SK-N-MC (cell line): ENCODE measurements around the gene UBAC2.

ENCODE experiments used
- DNase-seq: peaks from one replicate; pipeline ENCODE4 v3.0.0-alpha.2; 2011; ENCODE audit warnings: low read depth, low spot score
- H3K27ac ChIP-seq: fragments of 200-600 bp; sonication (generic); 2 replicates; pipeline ENCODE4 v1.5.1; 2016; ENCODE audit warnings: mixed run types
- H3K36me3 ChIP-seq: fragments of 200-600 bp; sonication (generic); 2 replicates; pipeline ENCODE4 v1.6.1; 2017; ENCODE audit warnings: antibody characterized with exemption, low read length, mixed read lengths; ENCODE audit not compliant: insufficient read depth
- H3K4me3 ChIP-seq: fragments of 200-600 bp; sonication (generic); 2 replicates; pipeline ENCODE4 v1.5.1; 2016
- H3K9ac ChIP-seq: fragments of 200-600 bp; sonication (generic); 2 replicates; pipeline ENCODE4 v1.8.0; 2017; ENCODE audit warnings: mixed run types, mixed read lengths; ENCODE audit not compliant: insufficient read length
- H3K9me3 ChIP-seq: fragments of 200-600 bp; sonication (generic); 2 replicates; pipeline ENCODE4 v1.6.1; 2017; ENCODE audit warnings: low read depth, mild to moderate bottlenecking, antibody characterized with exemption, low read length, moderate library complexity, mixed read lengths
- EZH2 ChIP-seq: fragments of 200-600 bp; sonication (generic); IDR thresholded peaks from one replicate; pipeline ENCODE4 v1.6.1; 2017; ENCODE audit warnings: antibody characterized with exemption
- FOXP2 ChIP-seq: optimal IDR thresholded peaks from 2 replicates; pipeline ENCODE3; 2011; ENCODE audit warnings: mild to moderate bottlenecking, moderate library complexity; ENCODE audit not compliant: insufficient read depth; ENCODE audit errors: extremely low read length, control extremely low read depth
- POLR2AphosphoS5 ChIP-seq: IDR thresholded peaks from 2 replicates; pipeline ENCODE4 v1.6.1; 2012; ENCODE audit warnings: mild to moderate bottlenecking, low read depth, low read length, borderline replicate concordance

UBAC2 gene

DNA sequence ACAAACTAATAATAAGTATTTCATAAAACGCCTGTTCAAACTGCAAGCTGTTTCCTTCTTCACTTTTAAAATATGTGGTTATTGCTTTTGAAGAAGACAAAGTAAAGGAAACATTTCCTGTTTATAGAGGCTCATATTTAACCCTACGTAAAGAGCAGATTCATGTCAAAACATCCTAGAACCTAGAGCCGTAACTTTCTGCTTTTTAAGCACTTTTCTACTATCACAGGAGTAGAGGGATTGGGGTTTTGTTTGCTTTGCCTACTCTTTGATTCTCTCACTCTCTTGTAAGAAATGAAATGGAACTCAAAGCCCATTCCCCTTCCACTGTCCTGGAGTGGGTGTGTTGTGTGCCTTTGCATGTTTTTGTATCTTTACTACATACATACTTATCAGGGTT, 160.5 kb downstream of the UBAC2 start:
- Histone ChIP-seq H3K4me3 (no peak overlapping the region), H3K36me3 (no peaks in the 10 kb centered on the region), H3K9me3 (no peaks in the 10 kb centered on the region), H3K27ac (no peak overlapping the region), H3K9ac (no peak overlapping the region)
- TF ChIP-seq EZH2, result no peak
- TF ChIP-seq FOXP2, result no peak
- TF ChIP-seq POLR2AphosphoS5, result no peak
- DNase-seq, result no peak

DNA sequence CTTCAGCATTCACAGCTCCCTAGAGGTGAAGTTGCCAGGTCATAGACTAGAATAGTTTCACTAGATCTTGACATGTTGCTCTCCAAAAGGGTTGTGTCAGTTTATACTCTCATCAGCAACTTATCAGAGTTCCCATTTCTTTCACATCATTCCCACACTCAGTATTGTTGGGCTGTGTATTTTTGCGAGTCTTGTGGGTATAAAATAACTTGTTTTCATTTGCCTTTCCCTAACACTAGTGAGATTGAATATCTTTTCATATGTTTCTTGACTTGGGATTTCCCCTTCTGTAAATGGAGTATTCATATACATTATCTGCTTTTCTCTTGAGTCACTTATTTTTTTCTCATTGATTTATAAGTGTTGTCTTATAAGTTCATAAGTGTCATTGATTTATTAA, 161.7 kb downstream of the UBAC2 start:
- H3K36me3 ChIP-seq, result no peaks in the 10 kb centered on the region; the same call in 1 of the 2 replicates
- H3K27ac ChIP-seq, result no peak overlapping the region
- no peak overlapping the region for H3K4me3 ChIP-seq
- no peak overlapping the region for H3K9ac ChIP-seq
- TF ChIP-seq POLR2AphosphoS5, result no peak
- no peak for TF ChIP-seq FOXP2
- TF ChIP-seq EZH2, result no peak
- DNase-seq, result no peak
- H3K9me3 ChIP-seq, result no peaks in the 10 kb centered on the region

DNA sequence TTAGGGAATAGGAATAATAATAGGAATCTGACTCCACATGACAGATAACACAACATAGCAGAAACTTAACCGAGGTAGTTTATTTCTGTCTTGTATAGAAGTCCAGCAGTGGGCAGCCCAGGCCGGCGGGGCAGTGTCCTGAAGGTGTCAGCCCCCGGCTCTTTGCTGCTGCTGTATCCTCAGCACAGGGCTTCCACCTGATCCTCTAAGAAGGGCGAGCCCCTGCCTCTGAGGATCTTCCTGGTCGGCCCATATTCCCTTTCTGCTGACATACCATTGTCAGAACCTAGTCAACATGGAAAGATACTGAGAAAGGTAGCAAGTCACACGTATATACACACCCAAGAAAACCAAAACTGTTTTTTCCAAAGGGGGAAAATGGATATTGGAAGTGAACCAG, 162.7 kb downstream of the UBAC2 start:
- Histone ChIP-seq H3K9ac (no peak overlapping the region), H3K27ac (no peak overlapping the region), H3K36me3 (peaks cover 3% of the 10 kb centered on the region; the same call in 1 of the 2 replicates), H3K9me3 (no peaks in the 10 kb centered on the region), H3K4me3 (no peak overlapping the region)
- TF ChIP-seq EZH2 (no peak), POLR2AphosphoS5 (no peak), FOXP2 (no peak)
- no peak for DNase-seq

DNA sequence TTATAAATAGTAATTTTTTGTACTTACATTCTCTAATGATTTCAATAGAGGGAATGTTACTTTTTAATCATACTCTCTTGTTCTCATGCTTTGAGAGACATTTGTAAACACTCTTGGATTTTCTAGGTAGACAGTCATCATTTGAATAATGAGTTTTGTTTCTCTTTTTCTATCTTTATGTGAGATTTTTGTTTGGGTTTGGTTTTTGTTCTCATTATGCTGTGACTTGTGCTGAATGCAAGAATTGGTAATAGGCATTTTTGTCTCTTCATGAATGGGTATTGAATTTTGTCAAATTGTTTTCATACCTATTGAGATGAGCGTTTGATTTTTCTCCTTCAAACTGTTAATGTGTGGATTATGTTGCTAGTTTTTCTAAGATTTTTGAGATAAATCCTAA, 163.3 kb downstream of the UBAC2 start:
- H3K4me3 ChIP-seq, result no peak overlapping the region
- H3K9me3 ChIP-seq, result no peaks in the 10 kb centered on the region
- H3K36me3 ChIP-seq, result peaks cover 3% of the 10 kb centered on the region; the same call in 1 of the 2 replicates
- no peak overlapping the region for H3K27ac ChIP-seq
- TF ChIP-seq POLR2AphosphoS5 (no peak), FOXP2 (no peak), EZH2 (no peak)
- no peak for DNase-seq
- no peak overlapping the region for H3K9ac ChIP-seq

DNA sequence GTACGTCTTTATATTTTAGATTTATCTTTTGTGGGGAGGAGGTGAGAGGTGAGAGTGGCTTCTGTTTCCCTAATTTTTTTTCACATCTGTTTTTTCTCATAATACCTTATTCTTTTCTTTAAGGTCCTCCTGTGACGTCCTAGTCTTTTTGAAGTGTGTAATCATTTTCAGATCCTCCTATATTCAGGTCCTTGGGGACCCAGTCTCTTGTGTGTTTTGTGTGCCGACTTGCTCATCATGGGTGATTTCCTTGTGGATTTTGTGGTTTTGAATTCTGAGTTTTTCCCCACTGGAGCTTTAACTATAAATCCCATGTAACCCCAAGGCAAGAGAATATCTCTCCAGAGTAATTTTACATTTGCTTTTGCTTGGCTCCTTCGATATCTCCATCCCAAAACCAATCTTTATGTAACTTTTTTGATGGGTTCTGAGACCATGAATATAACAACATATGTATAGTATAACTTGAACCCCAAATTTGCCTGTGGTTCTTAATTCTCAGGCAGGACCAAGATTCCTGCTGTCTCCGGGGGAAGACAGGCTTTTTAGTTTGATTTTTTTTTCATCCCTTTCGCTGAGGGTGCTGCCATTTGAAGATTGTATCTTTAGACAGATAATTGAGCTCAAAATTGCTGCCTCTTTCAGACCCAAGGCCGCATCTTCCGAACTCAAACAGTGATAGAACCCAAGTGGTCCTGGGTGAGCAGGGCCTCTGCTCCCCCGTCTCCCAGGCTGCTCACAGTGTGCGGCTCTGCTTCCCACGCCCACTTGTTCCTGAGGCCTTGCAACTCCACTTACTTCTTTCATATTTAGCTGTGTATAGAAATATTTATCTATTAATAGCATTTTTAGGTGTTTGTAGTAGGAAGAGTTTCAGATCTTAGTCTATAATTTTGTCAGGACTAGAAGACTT, 165.7 kb downstream of the UBAC2 start:
- Histone ChIP-seq H3K27ac (no peak overlapping the region), H3K9ac (no peak overlapping the region), H3K4me3 (no peak overlapping the region), H3K36me3 (peaks cover 3% of the 10 kb centered on the region; the same call in 1 of the 2 replicates), H3K9me3 (no peaks in the 10 kb centered on the region)
- TF ChIP-seq FOXP2 (no peak), EZH2 (no peak), POLR2AphosphoS5 (no peak)
- DNase-seq, result no peak

DNA sequence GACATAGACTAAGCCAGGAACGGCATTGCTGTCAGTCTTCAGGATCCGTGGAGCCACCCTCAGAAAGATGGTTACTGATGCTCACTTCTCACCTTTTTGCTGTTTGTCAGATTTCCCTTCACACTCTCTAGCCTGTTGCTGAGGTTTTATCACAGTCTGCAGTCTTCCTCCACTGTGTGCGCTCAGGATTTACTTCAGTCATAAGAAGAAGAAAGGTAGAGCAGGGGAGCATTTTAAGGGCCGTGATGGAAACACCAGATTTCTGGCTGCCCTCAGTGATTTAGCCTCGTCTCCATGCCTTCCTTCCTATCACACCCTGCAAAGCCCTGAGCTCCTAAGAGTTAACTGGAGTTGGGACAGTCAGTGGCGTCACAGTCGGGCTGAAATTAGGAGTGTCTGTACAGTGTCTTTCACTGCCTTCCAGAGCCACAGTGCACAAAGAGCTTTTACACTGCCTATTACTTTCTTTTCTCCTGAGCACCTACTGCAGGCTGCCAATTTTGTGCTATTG, 166.5 kb downstream of the UBAC2 start:
- DNase-seq, result no peak
- peaks cover 3% of the 10 kb centered on the region; the same call in 1 of the 2 replicates for H3K36me3 ChIP-seq
- no peak for TF ChIP-seq EZH2
- no peak for TF ChIP-seq POLR2AphosphoS5
- TF ChIP-seq FOXP2, result no peak
- no peaks in the 10 kb centered on the region for H3K9me3 ChIP-seq
- no peak overlapping the region for H3K4me3 ChIP-seq
- H3K27ac ChIP-seq, result no peak overlapping the region
- no peak overlapping the region for H3K9ac ChIP-seq

DNA sequence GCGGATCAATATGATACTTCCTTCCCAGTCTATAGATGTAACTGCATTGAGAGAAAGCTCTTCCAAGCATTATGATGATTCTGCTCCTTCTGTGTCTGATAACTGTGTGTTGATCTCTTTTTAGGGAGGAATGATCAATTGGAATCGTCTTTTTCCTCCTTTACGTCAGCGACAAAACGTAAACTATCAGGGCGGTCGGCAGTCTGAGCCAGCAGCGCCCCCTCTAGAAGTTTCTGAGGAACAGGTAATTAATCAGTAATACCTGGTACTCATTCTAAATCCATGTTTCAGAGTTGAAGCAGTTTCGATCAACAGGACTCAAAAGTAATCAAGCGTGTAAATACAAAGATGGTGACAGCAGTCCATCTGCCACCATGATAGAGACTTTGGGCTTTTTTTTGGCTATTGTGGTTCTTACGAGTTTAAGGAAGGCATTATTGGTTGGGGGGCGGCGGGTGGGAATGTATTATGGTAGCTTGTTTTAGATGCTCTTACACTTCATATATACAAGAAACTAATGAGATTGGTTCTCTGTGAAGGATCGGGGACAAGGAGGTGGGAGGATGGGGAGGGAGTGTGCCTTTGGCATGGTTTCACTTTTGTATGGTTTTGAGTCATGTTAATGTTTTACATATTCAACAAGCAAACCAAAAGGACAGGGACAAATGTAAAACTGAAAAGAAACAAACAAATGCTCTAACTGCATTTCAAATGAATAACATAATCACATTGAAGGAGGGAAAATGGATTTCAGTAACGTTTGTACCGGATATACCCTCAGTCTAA, 167.2 kb downstream of the UBAC2 start:
- Histone ChIP-seq H3K9me3 (no peaks in the 10 kb centered on the region), H3K9ac (no peak overlapping the region), H3K27ac (no peak overlapping the region), H3K4me3 (no peak overlapping the region), H3K36me3 (peaks cover 3% of the 10 kb centered on the region; the same call in 1 of the 2 replicates)
- TF ChIP-seq POLR2AphosphoS5 (no peak), EZH2 (no peak), FOXP2 (no peak)
- DNase-seq, result no peak

DNA sequence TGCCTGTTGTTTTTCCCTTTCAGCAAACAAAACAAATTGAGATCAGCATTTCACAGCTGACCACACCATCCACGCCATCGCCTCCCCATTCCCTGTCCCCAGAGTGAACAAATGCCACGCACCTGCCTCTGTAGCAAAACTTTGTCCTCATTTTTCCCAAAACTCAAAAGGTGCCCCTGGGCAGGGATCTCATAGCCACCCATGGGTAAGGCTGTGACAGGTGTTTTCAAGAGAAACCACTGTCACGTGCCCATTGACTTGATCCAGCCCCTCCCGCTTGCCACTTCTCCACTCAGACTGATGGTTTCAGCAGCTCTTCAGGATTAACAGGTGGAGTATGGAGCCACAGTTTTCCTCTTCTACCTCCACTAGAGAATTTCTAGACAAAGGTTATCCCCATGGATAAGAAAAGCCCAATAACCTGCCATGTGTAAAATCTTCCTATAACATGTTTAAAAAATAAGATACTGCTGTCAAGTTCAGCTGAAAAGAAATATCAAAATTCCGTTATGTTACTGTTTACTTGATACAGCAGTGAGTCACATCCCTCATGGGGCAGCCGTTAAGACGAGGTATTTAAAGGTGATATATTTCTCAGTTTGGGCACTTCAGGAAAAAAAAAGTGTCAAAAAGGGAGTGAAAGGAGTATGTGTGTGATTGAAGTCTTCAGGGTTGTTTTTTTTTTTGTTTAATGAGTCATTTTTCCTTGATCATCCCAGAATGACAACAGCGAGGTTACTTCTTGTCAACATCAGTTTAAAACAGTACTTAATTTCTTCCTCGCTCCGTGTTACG, 170.0 kb downstream of the UBAC2 start:
- TF ChIP-seq FOXP2 (no peak), POLR2AphosphoS5 (no peak), EZH2 (no peak)
- Histone ChIP-seq H3K9ac (no peak overlapping the region), H3K27ac (no peak overlapping the region), H3K4me3 (no peak overlapping the region), H3K36me3 (peaks cover 3% of the 10 kb centered on the region; the same call in 1 of the 2 replicates), H3K9me3 (no peaks in the 10 kb centered on the region)
- DNase-seq, result no peak
